MM.1S (cell line): ENCODE data around the gene SRRM3.
"Not testable (repeated sequence)": the region's sequence is repeated elsewhere in the genome, so short reads cannot be mapped to it uniquely, and the experiment has no call there.

Experiments used
- DNase-seq: peaks from one replicate; pipeline ENCODE4 v3.0.0-alpha.2; 2015
- H2AFZ ChIP-seq: fragments of 300-600 bp; sonication (generic); 2 replicates; pipeline ENCODE4 v1.6.0; 2016; ENCODE audit warnings: antibody characterized with exemption, low read length
- H3F3A ChIP-seq: fragments of 300-600 bp; sonication (generic); 2 replicates; pipeline ENCODE4 v1.6.1; 2016; ENCODE audit warnings: mild to moderate bottlenecking, antibody characterized with exemption, low read length, moderate library complexity, mixed read lengths; ENCODE audit not compliant: insufficient read depth
- H3K27ac ChIP-seq: fragments of 300-600 bp; sonication (generic); 2 replicates; pipeline ENCODE4 v1.5.1; 2016; ENCODE audit warnings: mild to moderate bottlenecking, low read length
- H3K27me3 ChIP-seq: fragments of 300-600 bp; sonication (generic); replicated peaks from 2 replicates; pipeline ENCODE4 v1.6.0; 2016; ENCODE audit warnings: low read length; ENCODE audit not compliant: insufficient read depth
- H3K36me3 ChIP-seq: fragments of 300-600 bp; sonication (generic); replicated peaks from 2 replicates; pipeline ENCODE4 v1.6.1; 2016; ENCODE audit warnings: mild to moderate bottlenecking, low read length, mixed read lengths; ENCODE audit not compliant: insufficient read depth
- H3K4me1 ChIP-seq: fragments of 300-600 bp; sonication (generic); 2 replicates; pipeline ENCODE4 v1.6.1; 2016; ENCODE audit warnings: low read length, mixed read lengths
- H3K4me2 ChIP-seq: fragments of 300-600 bp; sonication (generic); 2 replicates; pipeline ENCODE4 v1.6.0; 2016; ENCODE audit warnings: low read depth, low read length
- H3K4me3 ChIP-seq: fragments of 300-600 bp; sonication (generic); 2 replicates; pipeline ENCODE4 v1.5.1; 2016; ENCODE audit warnings: low read length, mixed read lengths
- H3K79me2 ChIP-seq: fragments of 300-600 bp; sonication (generic); 2 replicates; pipeline ENCODE4 v1.6.1; 2016; ENCODE audit warnings: mixed run types, low read length, mixed read lengths
- H3K9ac ChIP-seq: fragments of 300-600 bp; sonication (generic); 2 replicates; pipeline ENCODE4 v1.6.1; 2016; ENCODE audit warnings: low read length, mixed read lengths
- H3K9me2 ChIP-seq: fragments of 300-600 bp; sonication (generic); replicated peaks from 2 replicates; pipeline ENCODE4 v1.6.1; 2016; ENCODE audit warnings: mild to moderate bottlenecking, low read length, mixed read lengths; ENCODE audit not compliant: insufficient read depth
- H3K9me3 ChIP-seq: fragments of 300-600 bp; sonication (generic); replicated peaks from 2 replicates; pipeline ENCODE4 v1.6.1; 2016; ENCODE audit warnings: mild to moderate bottlenecking, low read length, mixed read lengths; ENCODE audit not compliant: insufficient read depth
- H4K20me1 ChIP-seq: fragments of 300-600 bp; sonication (generic); 2 replicates; pipeline ENCODE4 v1.6.1; 2016; ENCODE audit warnings: mild to moderate bottlenecking, low read length, moderate library complexity, mixed read lengths; ENCODE audit not compliant: insufficient read depth
- CTCF ChIP-seq: fragments of 300-600 bp; sonication (generic); IDR thresholded peaks from 2 replicates; pipeline ENCODE4 v1.5.1; 2016; ENCODE audit warnings: antibody characterized with exemption, low read length, mixed read lengths
- EZH2 ChIP-seq: fragments of 300-600 bp; sonication (generic); optimal IDR thresholded peaks from 2 replicates; pipeline ENCODE3; 2017; ENCODE audit warnings: low read depth, mild to moderate bottlenecking, antibody characterized with exemption, low read length, mixed read lengths
- EZH2phosphoT487 ChIP-seq: fragments of 300-600 bp; sonication (generic); IDR thresholded peaks from 2 replicates; pipeline ENCODE4 v1.6.1; 2018; ENCODE audit warnings: antibody characterized with exemption, low read length

SRRM3 gene

GRCh38 chr7:76173566-76174205, 28.0 kb upstream of the SRRM3 start:
- H3F3A ChIP-seq = no peaks in the 10 kb centered on the region
- H3K4me2 ChIP-seq = no peak overlapping the region
- H3K27me3 ChIP-seq = no peaks in the 10 kb centered on the region
- H3K4me1 ChIP-seq = no peaks in the 10 kb centered on the region
- TF ChIP-seq CTCF = no peak
- TF ChIP-seq EZH2phosphoT487 = no peak
- no peak for TF ChIP-seq EZH2
- H3K79me2 ChIP-seq = no peaks in the 10 kb centered on the region
- no peak overlapping the region for H3K27ac ChIP-seq
- H2AFZ ChIP-seq = no peak overlapping the region
- no peaks in the 10 kb centered on the region for H4K20me1 ChIP-seq
- no peak overlapping the region for H3K4me3 ChIP-seq
- H3K9me2 ChIP-seq = no peaks in the 10 kb centered on the region
- no peak for DNase-seq
- H3K36me3 ChIP-seq = no peaks in the 10 kb centered on the region
- no peak overlapping the region for H3K9ac ChIP-seq
- H3K9me3 ChIP-seq = no peaks in the 10 kb centered on the region

- H3K9me2 ChIP-seq, H3K4me2 ChIP-seq, H3K9me3 ChIP-seq, H3K27ac ChIP-seq, H3F3A ChIP-seq, H3K79me2 ChIP-seq, H2AFZ ChIP-seq, H3K36me3 ChIP-seq, H3K4me1 ChIP-seq, H3K27me3 ChIP-seq, H3K4me3 ChIP-seq, H3K9ac ChIP-seq, H4K20me1 ChIP-seq, DNase-seq: not testable (repeated sequence)
Measured at GRCh38 chr7:76176951-76177350, 24.7 kb upstream of the SRRM3 start.

- Histone ChIP-seq H3K27ac (no peak overlapping the region), H3K9ac (no peak overlapping the region)
- no peak for TF ChIP-seq CTCF
- no peak for TF ChIP-seq EZH2
- no peak for TF ChIP-seq EZH2phosphoT487
Measured at GRCh38 chr7:76179686-76180085, 22.0 kb upstream of the SRRM3 start.

GRCh38 chr7:76182225-76182960, 19.3 kb upstream of the SRRM3 start:
- no peak overlapping the region for H3K4me2 ChIP-seq
- H3K79me2 ChIP-seq = no peaks in the 10 kb centered on the region
- no peak overlapping the region for H2AFZ ChIP-seq
- peaks cover 11% of the 10 kb centered on the region; the same call in 1 of the 2 replicates for H3K27me3 ChIP-seq
- H3F3A ChIP-seq = no peaks in the 10 kb centered on the region
- no peaks in the 10 kb centered on the region for H3K36me3 ChIP-seq
- H4K20me1 ChIP-seq = no peaks in the 10 kb centered on the region
- H3K9me3 ChIP-seq = no peaks in the 10 kb centered on the region
- TF ChIP-seq CTCF (no peak), EZH2 (no peak), EZH2phosphoT487 (no peak)
- H3K27ac ChIP-seq = no peak overlapping the region
- no peaks in the 10 kb centered on the region for H3K9me2 ChIP-seq
- H3K4me1 ChIP-seq = no peaks in the 10 kb centered on the region
- no peak overlapping the region for H3K9ac ChIP-seq
- no peak overlapping the region for H3K4me3 ChIP-seq
- no peak for DNase-seq

More at GRCh38 chr7:76179686-76180085, 22.0 kb upstream of the SRRM3 start:
- Histone ChIP-seq H3K79me2 (no peaks in the 10 kb centered on the region), H2AFZ (no peak overlapping the region), H3K4me3 (no peak overlapping the region), H3K9me3 (no peaks in the 10 kb centered on the region), H3K4me1 (no peaks in the 10 kb centered on the region), H3K4me2 (no peak overlapping the region), H4K20me1 (no peaks in the 10 kb centered on the region), H3F3A (no peaks in the 10 kb centered on the region), H3K27me3 (peaks cover 6% of the 10 kb centered on the region; the same call in 1 of the 2 replicates), H3K36me3 (no peaks in the 10 kb centered on the region), H3K9me2 (no peaks in the 10 kb centered on the region)
- no peak for DNase-seq
